Heart left ventricle (tissue), 16 donors: Measurements from ENCODE around the gene GRM3. TPM values are rescaled to one million over a fixed set of nuclear protein-coding genes. Genes with fewer than 3 reads are reported as not detected.
A peak's percentile ranks its signal among the peaks of the same experiment; 100 is the strongest.

Source experiments
- ATAC-seq, 4 donors: fragments of 200-7000 bp; cut with Tn5 transposase; one replicate each; pipeline ENCODE4 v1.9.1; 2020 to 2022; ENCODE audit warnings: moderate library complexity in 4 of 4, mild to moderate bottlenecking in 3 of 4, moderate number of reproducible peaks in 1 of 4
- DNase-seq, 5 donors: peaks; one replicate each; pipeline ENCODE4 v3.0.0-alpha.2; 2020
- H3K27ac ChIP-seq, 12 donors: fragments of 200-600 bp; sonication (generic) in 4 of 12; one replicate each; pipeline versions ENCODE4 v1.5.0 to v1.8.0; 2016 to 2022; ENCODE audit warnings: mild to moderate bottlenecking in 2 of 12
- H3K27me3 ChIP-seq, 9 donors: fragments of 200-600 bp; sonication (generic) in 2 of 9; one replicate each; pipeline versions ENCODE4 v1.5.1 to v1.8.0; 2016 to 2022; ENCODE audit warnings: mild to moderate bottlenecking in 3 of 9
- H3K36me3 ChIP-seq, 9 donors: fragments of 200-600 bp; sonication (generic) in 2 of 9; one replicate each; pipeline versions ENCODE4 v1.5.0 to v1.8.0; 2018 to 2022; ENCODE audit warnings: mild to moderate bottlenecking in 2 of 9
- H3K4me1 ChIP-seq, 12 donors: fragments of 200-600 bp; sonication (generic) in 4 of 12; one replicate each; pipeline versions ENCODE4 v1.5.0 to v1.8.0; 2016 to 2022; ENCODE audit warnings: mild to moderate bottlenecking in 3 of 12
- H3K4me3 ChIP-seq, 12 donors: fragments of 200-600 bp; sonication (generic) in 4 of 12; one replicate each; pipeline versions ENCODE4 v1.5.0 to v1.8.0; 2017 to 2022; ENCODE audit warnings: mild to moderate bottlenecking in 9 of 12, moderate library complexity in 4 of 12
- H3K9me3 ChIP-seq, 12 donors: fragments of 200-600 bp; sonication (generic) in 4 of 12; one replicate each; pipeline versions ENCODE4 v1.5.0 to v1.8.0; 2016 to 2022; ENCODE audit warnings: mild to moderate bottlenecking in 1 of 12
- CTCF ChIP-seq, 12 donors: fragments of 200-600 bp; sonication (generic) in 4 of 12; IDR thresholded peaks; one replicate each; pipeline versions ENCODE4 v1.5.0 to v1.8.0; 2018 to 2022; ENCODE audit warnings: antibody characterized with exemption in 12 of 12, mild to moderate bottlenecking in 5 of 12
- POLR2A ChIP-seq, 2 donors: fragments of 450-650 bp; IDR thresholded peaks; one replicate each; pipeline ENCODE4 v1.6.1; 2017; ENCODE audit warnings: antibody characterized with exemption in 2 of 2, mild to moderate bottlenecking in 2 of 2, moderate library complexity in 2 of 2
- WGBS, 4 donors: extraction: QIAGEN DNeasy Blood & Tissue Kit in 2 of 4; methylation state at CpG; one replicate each; pipeline versions ENCODE4 v1.1.5 to v1.1.7; 2013 to 2018; 5-methylcytosine and 5-hydroxymethylcytosine counted together
- intact Hi-C, 10 donors: fragments of 100-400 bp; cut with DNase I; formaldehyde crosslinking; loops; one replicate each; pipeline versions ENCODE4 v1.11.1 to v1.14.2; 2022
- polyA plus RNA-seq, 2 donors: library from polyadenylated mRNA; stranded (reverse); fragments of 200-250 nt; gene quantifications; one replicate each; pipeline ENCODE4 v1.2.3, GENCODE V29; 2013
- total RNA-seq, 9 donors: library from RNA; depleted of rRNA in 2 of 9; stranded (reverse); fragments of >200 nt in 2 of 9; fragmentation: NEBNext Ultra II Directional in 3 of 9; extraction: Animal tissue kit (Norgen Biotek cat#: 25700) in 3 of 9; gene quantifications; one replicate each; pipeline versions ENCODE4 v1.1.0 to v1.2.4, GENCODE V29; 2016 to 2023
- donor health status: ischemic (EF 13 %, LVEDD 7.1; RV severe dilation, severe dysfunction).
- donor health status: healthy with polysubstance abuse.
- donor health status: DM: no; HTN: yes; CAD: no.
- donor health status: DM: no; HTN: no; CAD: no.
- donor health status: ischemic (EF 25% LVEDD 6.9; RV normal size, moderate dysfunction).
- donor health status: ischemic (EF 25% LVEDD 5.7; RV mildly dilated, moderate dysfunction).
- donor health status: healthy.
- donor health status: DM: yes; HTN: yes; CAD: no.
- donor health status: ischemic (EF 35%, LVEDD 5.7; RV mildly dilated, moderate dysfunction).
- donor health status: nonischemic (EF 11% LVEDD 7.7; RV severe dilation, severe dysfunction).
- donor health status: DM: yes; HTN: yes; CAD: no.
- donor health status: PGD.
- donor health status: ischemic (EF 29% LVEDD 5.4; RV normal size, mild dysfunction).
- donor health status: nonischemic (EF 23%, LVEDD 6.1; RV moderate dilation, normal function).

Gene GRM3
- total and polyA plus RNA-seq, 11 donors, result 0.03 to 0.73 TPM; not detected in 9

DNA sequence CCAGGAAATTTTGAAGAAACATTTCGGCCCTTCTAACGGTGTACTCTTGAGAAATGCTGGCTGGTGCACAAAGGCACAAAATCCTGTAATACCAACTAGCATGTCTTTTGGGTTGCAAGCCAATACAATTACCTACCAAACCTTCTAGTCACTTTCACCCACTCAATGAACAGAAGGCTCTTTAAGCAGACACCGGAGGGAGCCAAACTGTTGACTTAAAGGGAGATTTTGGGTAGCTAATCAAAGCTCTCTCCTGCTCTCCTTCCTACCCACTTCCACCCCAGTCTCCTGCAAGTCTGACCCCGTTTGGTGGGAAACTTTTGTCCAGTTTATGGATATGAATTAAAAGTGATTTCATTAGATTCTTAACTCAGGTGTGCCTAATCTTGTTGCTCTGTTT, 24.0 kb downstream of the GRM3 start:
- peaks cover 0 to 3% (median 0%) of the 10 kb centered on the region in 9 donors for H3K27me3 ChIP-seq
- no peaks in the 10 kb centered on the region for H3K4me1 ChIP-seq
- no peaks in the 10 kb centered on the region for H3K9me3 ChIP-seq
- no peaks in the 10 kb centered on the region for H3K36me3 ChIP-seq
- intact Hi-C loops, result loop anchor here in 1 of 10 donors (10.0 kb wide), 1 partner anchor 147 kb away; no protein-coding TSS in a partner anchor
- no peak overlapping the region for H3K27ac ChIP-seq
- TF ChIP-seq CTCF (IDR thresholded peaks at IDR 0.05) (peak in 1 of 12 donors; percentile 14), POLR2A (IDR thresholded peaks at IDR 0.05) (no peak)
- ATAC-seq, result no peak
- DNase-seq, result no peak
- WGBS, 4 donors, result 34 to 43% (median 36%) methylated on average over 4 of the region's 4 CpGs
- no peak overlapping the region for H3K4me3 ChIP-seq

DNA sequence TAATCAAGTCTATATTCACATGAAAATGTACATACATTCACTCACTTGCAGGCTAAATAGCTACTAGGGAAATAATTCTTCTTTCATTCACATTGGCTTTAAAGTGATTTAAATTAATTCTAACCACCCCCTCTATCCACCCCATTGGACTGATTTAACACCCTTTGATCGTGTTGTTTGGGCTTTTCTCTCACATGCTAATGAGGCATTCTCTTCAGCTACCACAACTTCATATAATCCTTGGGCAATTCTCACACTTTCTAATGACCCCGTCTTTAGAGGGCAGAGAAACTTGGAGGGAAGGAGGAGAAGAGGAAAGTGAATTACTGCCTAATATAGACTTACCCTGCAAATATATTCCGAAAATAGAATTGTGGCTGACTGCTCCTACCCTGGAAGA, 24.6 kb downstream of the GRM3 start:
- ATAC-seq (no peak), DNase-seq (no peak)
- Histone ChIP-seq H3K27me3 (peaks cover 0 to 3% (median 0%) of the 10 kb centered on the region in 9 donors), H3K4me3 (no peak overlapping the region), H3K27ac (no peak overlapping the region), H3K4me1 (no peaks in the 10 kb centered on the region), H3K36me3 (no peaks in the 10 kb centered on the region), H3K9me3 (no peaks in the 10 kb centered on the region)
- intact Hi-C loops, result loop anchor here in 1 of 10 donors (10.0 kb wide), 1 partner anchor 146 kb away; no protein-coding TSS in a partner anchor
- TF ChIP-seq POLR2A (IDR thresholded peaks at IDR 0.05) (no peak), CTCF (IDR thresholded peaks at IDR 0.05) (no peak)
- 45 to 50% (median 45%) methylated on average over 3 of the region's 3 CpGs for WGBS, 4 donors

- no peak for TF ChIP-seq POLR2A (IDR thresholded peaks at IDR 0.05)
- TF ChIP-seq CTCF (IDR thresholded peaks at IDR 0.05), result no peak
- H3K4me3 ChIP-seq, result no peak overlapping the region
- no peaks in the 10 kb centered on the region for H3K4me1 ChIP-seq
- DNase-seq (no peak), ATAC-seq (no peak)
- intact Hi-C loops, result no loop called here
- H3K27ac ChIP-seq, result no peak overlapping the region
- WGBS, 4 donors, result 59 to 80% (median 64%) methylated on average over 1 of the region's 1 CpG
- H3K27me3 ChIP-seq, result no peaks in the 10 kb centered on the region
- H3K9me3 ChIP-seq, result no peaks in the 10 kb centered on the region
- H3K36me3 ChIP-seq, result no peaks in the 10 kb centered on the region
These were observed 44.1 kb downstream of the GRM3 start for GRCh38 chr7:86687831-86688230.

- no peaks in the 10 kb centered on the region for H3K9me3 ChIP-seq
- H3K4me1 ChIP-seq, result no peaks in the 10 kb centered on the region
- H3K27ac ChIP-seq, result no peak overlapping the region
- no peaks in the 10 kb centered on the region for H3K27me3 ChIP-seq
- ATAC-seq, result no peak
- TF ChIP-seq CTCF (IDR thresholded peaks at IDR 0.05) (no peak), POLR2A (IDR thresholded peaks at IDR 0.05) (no peak)
- H3K36me3 ChIP-seq, result no peaks in the 10 kb centered on the region
- intact Hi-C loops, result no loop called here
- no peak for DNase-seq
- H3K4me3 ChIP-seq, result no peak overlapping the region
These were observed 45.7 kb downstream of the GRM3 start for GRCh38 chr7:86689363-86689762.
